Measurements from ENCODE around the gene PLPP7. TPM values are rescaled to one million over a fixed set of nuclear protein-coding genes. Genes with fewer than 3 reads are reported as not detected.

PLPP7 gene
- total RNA-seq, 1 experiment from 2014 or later, result not detected

DNA sequence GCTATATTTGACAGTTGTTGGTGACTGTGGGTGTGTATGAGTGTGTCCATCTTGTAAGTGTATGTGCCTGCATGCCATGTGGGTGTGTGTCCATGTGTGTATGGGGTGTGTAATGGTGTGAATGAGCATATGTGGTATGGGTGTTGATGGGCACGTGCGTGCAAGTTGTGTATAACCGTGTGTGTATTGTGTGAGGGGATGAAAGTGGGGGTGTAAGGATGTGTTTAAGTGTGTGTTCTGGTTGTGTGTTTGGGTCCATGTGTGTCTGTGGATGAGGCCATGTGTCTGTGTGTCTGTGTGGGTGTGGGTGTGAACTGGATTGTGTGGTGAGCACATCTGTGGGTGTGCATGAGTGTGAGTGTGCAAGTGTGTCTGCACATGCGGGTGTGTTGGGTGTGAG lies 7.3 kb upstream of the PLPP7 start:
- CTCF ChIA-PET, result no interaction called here
- H3K36me3 Mint-ChIP-seq (ENCODE audit: insufficient read depth, unreplicated experiment), result no peaks in the 10 kb centered on the region
- POLR2A ChIA-PET, result no interaction called here
- no peaks in the 10 kb centered on the region for H3K4me1 Mint-ChIP-seq (ENCODE audit: insufficient read depth, unreplicated experiment)
- BruUV-seq (replicated peaks), result no TSS peak
- no peak for DNase-seq (ENCODE audit: unreplicated experiment)
- peaks cover 18% of the 10 kb centered on the region for H3K27me3 Mint-ChIP-seq (ENCODE audit: insufficient read depth, unreplicated experiment)
- H3K27ac Mint-ChIP-seq (ENCODE audit: low read depth, unreplicated experiment), result no peak overlapping the region
- TF ChIP-seq, protein P1, sequence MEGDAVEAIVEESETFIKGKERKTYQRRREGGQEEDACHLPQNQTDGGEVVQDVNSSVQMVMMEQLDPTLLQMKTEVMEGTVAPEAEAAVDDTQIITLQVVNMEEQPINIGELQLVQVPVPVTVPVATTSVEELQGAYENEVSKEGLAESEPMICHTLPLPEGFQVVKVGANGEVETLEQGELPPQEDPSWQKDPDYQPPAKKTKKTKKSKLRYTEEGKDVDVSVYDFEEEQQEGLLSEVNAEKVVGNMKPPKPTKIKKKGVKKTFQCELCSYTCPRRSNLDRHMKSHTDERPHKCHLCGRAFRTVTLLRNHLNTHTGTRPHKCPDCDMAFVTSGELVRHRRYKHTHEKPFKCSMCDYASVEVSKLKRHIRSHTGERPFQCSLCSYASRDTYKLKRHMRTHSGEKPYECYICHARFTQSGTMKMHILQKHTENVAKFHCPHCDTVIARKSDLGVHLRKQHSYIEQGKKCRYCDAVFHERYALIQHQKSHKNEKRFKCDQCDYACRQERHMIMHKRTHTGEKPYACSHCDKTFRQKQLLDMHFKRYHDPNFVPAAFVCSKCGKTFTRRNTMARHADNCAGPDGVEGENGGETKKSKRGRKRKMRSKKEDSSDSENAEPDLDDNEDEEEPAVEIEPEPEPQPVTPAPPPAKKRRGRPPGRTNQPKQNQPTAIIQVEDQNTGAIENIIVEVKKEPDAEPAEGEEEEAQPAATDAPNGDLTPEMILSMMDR (IDR thresholded peaks at IDR 0.05; ENCODE audit: unreplicated experiment), result no peak
- intact Hi-C loops (cut with micrococcal nuclease), result no loop called here
- no peaks in the 10 kb centered on the region for H3K9me3 Mint-ChIP-seq (ENCODE audit: unreplicated experiment)
- no peak overlapping the region for H3K4me3 Mint-ChIP-seq (ENCODE audit: unreplicated experiment)

DNA sequence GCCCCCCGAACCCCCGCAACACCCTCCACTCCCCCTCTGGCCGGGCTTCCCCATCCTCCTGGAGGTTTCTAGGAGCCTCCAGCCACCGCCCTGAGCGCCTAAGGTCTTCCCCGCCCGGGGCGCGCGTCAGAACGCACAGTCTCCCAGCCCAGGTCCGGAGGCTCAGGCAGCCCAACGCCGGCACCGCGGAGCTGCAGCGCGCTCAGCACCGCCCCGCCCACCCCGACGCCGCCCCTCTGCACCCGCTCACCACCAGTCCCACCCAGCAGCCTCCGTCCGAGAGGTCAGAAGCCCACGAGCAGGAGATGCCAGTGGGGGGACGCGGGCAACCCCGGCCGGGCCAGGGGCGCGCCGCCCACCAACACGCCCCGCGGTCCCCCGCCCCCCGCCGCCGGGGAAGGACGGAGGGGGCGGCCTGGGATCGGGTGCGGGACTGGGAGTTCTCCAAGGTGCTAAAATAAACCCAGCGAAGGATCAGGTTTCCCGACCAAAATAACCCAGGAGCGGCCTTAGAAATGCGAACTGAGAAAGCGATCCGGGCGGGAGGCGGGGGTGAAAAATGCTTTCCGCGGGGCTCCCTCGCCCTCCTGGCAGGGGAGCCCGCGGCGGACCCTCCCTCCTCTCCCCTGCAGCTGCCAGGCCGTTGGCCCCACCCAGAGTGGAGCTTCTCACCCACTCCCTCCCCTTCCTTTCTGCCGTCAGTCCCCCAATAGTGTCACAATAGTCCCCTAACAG lies 6.7 kb upstream of the PLPP7 start:
- BruUV-seq (replicated peaks), result no TSS peak
- TF ChIP-seq, protein P1 (IDR thresholded peaks at IDR 0.05; ENCODE audit: unreplicated experiment), result no peak
- CTCF ChIA-PET, result no interaction called here

DNA sequence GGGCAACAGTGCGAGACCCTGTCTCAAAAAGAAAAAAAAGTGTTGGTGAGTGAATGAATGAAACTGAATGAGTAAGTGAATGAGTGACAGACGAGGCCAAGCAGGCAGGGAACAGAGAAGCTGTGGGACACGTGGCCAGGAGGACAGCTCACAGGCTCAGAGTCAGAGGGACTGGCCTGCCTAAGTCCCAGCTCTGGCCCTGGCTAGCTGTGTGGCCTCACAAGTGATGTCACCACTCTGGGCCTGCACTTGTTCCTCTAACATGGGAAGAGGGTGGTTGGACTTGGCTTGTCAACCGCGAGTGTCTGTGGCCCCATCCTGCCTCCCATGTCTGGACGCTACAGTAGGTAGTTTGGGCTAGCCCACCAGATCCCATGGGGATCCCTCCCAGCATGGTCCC lies 4.7 kb upstream of the PLPP7 start:
- Mint-ChIP-seq H3K27me3 (ENCODE audit: insufficient read depth, unreplicated experiment) (peaks cover 18% of the 10 kb centered on the region), H3K9me3 (ENCODE audit: unreplicated experiment) (no peaks in the 10 kb centered on the region), H3K4me1 (ENCODE audit: insufficient read depth, unreplicated experiment) (no peaks in the 10 kb centered on the region), H3K4me3 (ENCODE audit: unreplicated experiment) (no peak overlapping the region), H3K36me3 (ENCODE audit: insufficient read depth, unreplicated experiment) (no peaks in the 10 kb centered on the region), H3K27ac (ENCODE audit: low read depth, unreplicated experiment) (no peak overlapping the region)
- no TSS peak for BruUV-seq (replicated peaks)
- intact Hi-C loops (cut with micrococcal nuclease), result no loop called here
- no peak for DNase-seq (ENCODE audit: unreplicated experiment)
- ChIA-PET POLR2A (interaction anchor here (0.6 kb wide), 1 partner anchor 37 kb away, joined by 3 read pairs; no protein-coding TSS in a partner anchor), CTCF (no interaction called here)
- TF ChIP-seq, protein P1 (IDR thresholded peaks at IDR 0.05; ENCODE audit: unreplicated experiment), result no peak

More for the DNA sequence above, 6.7 kb upstream of the PLPP7 start:
- Mint-ChIP-seq H3K4me1 (ENCODE audit: insufficient read depth, unreplicated experiment) (no peaks in the 10 kb centered on the region), H3K4me3 (ENCODE audit: unreplicated experiment) (no peak overlapping the region), H3K27ac (ENCODE audit: low read depth, unreplicated experiment) (no peak overlapping the region), H3K27me3 (ENCODE audit: insufficient read depth, unreplicated experiment) (peaks cover 18% of the 10 kb centered on the region), H3K9me3 (ENCODE audit: unreplicated experiment) (no peaks in the 10 kb centered on the region), H3K36me3 (ENCODE audit: insufficient read depth, unreplicated experiment) (no peaks in the 10 kb centered on the region)
- POLR2A ChIA-PET, result no interaction called here
- intact Hi-C loops (cut with micrococcal nuclease), result no loop called here
- no peak for DNase-seq (ENCODE audit: unreplicated experiment)

DNA sequence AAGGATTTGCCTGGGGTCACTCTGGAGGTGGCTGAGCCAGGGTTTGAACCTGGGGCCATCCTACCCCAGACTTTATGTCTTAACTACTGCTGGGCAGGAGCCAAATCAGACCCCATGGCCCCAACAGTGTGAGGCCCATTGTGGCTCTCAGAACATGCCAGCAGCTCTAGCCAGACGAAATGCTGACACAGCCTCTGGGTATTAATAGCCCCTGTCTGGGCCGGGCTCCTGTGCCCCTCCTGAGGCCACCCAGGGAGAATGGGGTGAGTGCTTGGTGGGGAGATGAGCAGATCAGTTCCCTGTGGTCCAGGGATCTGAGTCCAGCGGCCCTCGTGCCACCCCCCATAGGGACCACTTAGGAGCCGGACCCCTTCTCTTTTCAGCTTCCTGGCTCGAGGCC lies 2.2 kb upstream of the PLPP7 start:
- Mint-ChIP-seq H3K27me3 (ENCODE audit: insufficient read depth, unreplicated experiment) (peaks cover 5% of the 10 kb centered on the region), H3K4me1 (ENCODE audit: insufficient read depth, unreplicated experiment) (no peaks in the 10 kb centered on the region), H3K27ac (ENCODE audit: low read depth, unreplicated experiment) (no peak overlapping the region), H3K4me3 (ENCODE audit: unreplicated experiment) (no peak overlapping the region), H3K36me3 (ENCODE audit: insufficient read depth, unreplicated experiment) (no peaks in the 10 kb centered on the region), H3K9me3 (ENCODE audit: unreplicated experiment) (no peaks in the 10 kb centered on the region)
- TF ChIP-seq, protein P1 (IDR thresholded peaks at IDR 0.05; ENCODE audit: unreplicated experiment), result no peak
- no TSS peak for BruUV-seq (replicated peaks)
- intact Hi-C loops (cut with micrococcal nuclease), result no loop called here
- POLR2A ChIA-PET, result no interaction called here
- no peak for DNase-seq (ENCODE audit: unreplicated experiment)
- CTCF ChIA-PET, result interaction anchor here (0.6 to 1.2 kb wide), 3 partner anchors 18 to 138 kb away, joined by 3 to 4 read pairs (median 3); no protein-coding TSS in a partner anchor
